Skeletal muscle tissue (tissue), 4 donors: ENCODE data around the gene KRT222. TPM values are rescaled to one million over a fixed set of nuclear protein-coding genes. Genes with fewer than 3 reads are reported as not detected.

ENCODE experiments used
- H3K27ac ChIP-seq: one replicate; pipeline ENCODE4 v1.7.0; 2013; ENCODE audit warnings: mild to moderate bottlenecking, low read depth, low read length, inconsistent platforms
- H3K27me3 ChIP-seq, 3 donors: one replicate each; pipeline ENCODE4 v1.7.0; 2013; ENCODE audit warnings: low read length in 3 of 3; ENCODE audit not compliant: control insufficient read depth in 3 of 3, insufficient read depth in 3 of 3
- H3K36me3 ChIP-seq, 3 donors: one replicate each; pipeline ENCODE4 v1.7.0; 2013; ENCODE audit warnings: low read length in 3 of 3; ENCODE audit not compliant: control insufficient read depth in 3 of 3, insufficient read depth in 3 of 3
- H3K4me1 ChIP-seq, 3 donors: one replicate each; pipeline ENCODE4 v1.7.0; 2013; ENCODE audit warnings: low read length in 3 of 3, mild to moderate bottlenecking in 3 of 3; ENCODE audit not compliant: control insufficient read depth in 3 of 3, insufficient read depth in 3 of 3
- H3K4me3 ChIP-seq, 3 donors: one replicate each; pipeline ENCODE4 v1.7.0; 2013; ENCODE audit warnings: low read length in 3 of 3
- H3K9ac ChIP-seq, 3 donors: one replicate each; pipeline ENCODE4 v1.7.0; 2013; ENCODE audit warnings: low read length in 3 of 3, mild to moderate bottlenecking in 3 of 3, moderate library complexity in 2 of 3, low read depth in 1 of 3
- H3K9me3 ChIP-seq, 3 donors: one replicate each; pipeline ENCODE4 v1.7.0; 2013; ENCODE audit warnings: low read length in 3 of 3; ENCODE audit not compliant: control insufficient read depth in 3 of 3
- total RNA-seq: library from RNA; depleted of rRNA; stranded (reverse); fragments of >200 nt; gene quantifications from one replicate; pipeline ENCODE4 v1.2.3, GENCODE V29; 2014
- donor health status: Osteomylitis.

Gene KRT222
- total RNA-seq, 1 donor from 2014 or later: 0.52 TPM

- no peak overlapping the region for H3K9ac ChIP-seq
- H3K27me3 ChIP-seq: peaks cover 0 to 5% (median 0%) of the 10 kb centered on the region in 3 donors
- H3K36me3 ChIP-seq: no peaks in the 10 kb centered on the region
- no peaks in the 10 kb centered on the region for H3K9me3 ChIP-seq
- no peak overlapping the region for H3K4me3 ChIP-seq
- peaks cover 0 to 6% (median 3%) of the 10 kb centered on the region in 3 donors for H3K4me1 ChIP-seq
- no peak overlapping the region for H3K27ac ChIP-seq
These were observed 31.0 kb upstream of the KRT222 start for GRCh38 chr17:40695874-40696472.

- Histone ChIP-seq H3K4me1 (no peaks in the 10 kb centered on the region), H3K36me3 (no peaks in the 10 kb centered on the region), H3K4me3 (no peak overlapping the region), H3K9ac (no peak overlapping the region), H3K27ac (no peak overlapping the region), H3K27me3 (peaks cover 0 to 5% (median 0%) of the 10 kb centered on the region in 3 donors), H3K9me3 (no peaks in the 10 kb centered on the region)
These were observed 29.6 kb upstream of the KRT222 start for GRCh38 chr17:40694584-40694983.

GRCh38 chr17:40687106-40687505 lies 22.1 kb upstream of the KRT222 start:
- Histone ChIP-seq H3K9me3 (no peaks in the 10 kb centered on the region), H3K27ac (no peak overlapping the region), H3K9ac (no peak overlapping the region), H3K36me3 (no peaks in the 10 kb centered on the region), H3K4me1 (no peaks in the 10 kb centered on the region), H3K4me3 (no peak overlapping the region), H3K27me3 (no peaks in the 10 kb centered on the region)

GRCh38 chr17:40686192-40686591 lies 21.2 kb upstream of the KRT222 start:
- H3K4me3 ChIP-seq: no peak overlapping the region
- no peak overlapping the region for H3K27ac ChIP-seq
- H3K9me3 ChIP-seq: no peaks in the 10 kb centered on the region
- peaks cover 0 to 3% (median 0%) of the 10 kb centered on the region in 3 donors for H3K27me3 ChIP-seq
- no peak overlapping the region for H3K9ac ChIP-seq
- no peaks in the 10 kb centered on the region for H3K36me3 ChIP-seq
- H3K4me1 ChIP-seq: no peaks in the 10 kb centered on the region

GRCh38 chr17:40680998-40681397 lies 16.0 kb upstream of the KRT222 start:
- Histone ChIP-seq H3K4me3 (no peak overlapping the region), H3K4me1 (no peaks in the 10 kb centered on the region), H3K36me3 (no peaks in the 10 kb centered on the region), H3K27ac (no peak overlapping the region), H3K27me3 (peaks cover 12 to 16% (median 15%) of the 10 kb centered on the region in 3 donors), H3K9ac (no peak overlapping the region), H3K9me3 (no peaks in the 10 kb centered on the region)

GRCh38 chr17:40679523-40679907 lies 14.5 kb upstream of the KRT222 start:
- Histone ChIP-seq H3K9me3 (no peaks in the 10 kb centered on the region), H3K9ac (no peak overlapping the region), H3K27ac (no peak overlapping the region), H3K4me1 (no peaks in the 10 kb centered on the region), H3K4me3 (no peak overlapping the region), H3K36me3 (no peaks in the 10 kb centered on the region), H3K27me3 (peaks cover 14 to 21% (median 17%) of the 10 kb centered on the region in 3 donors)

GRCh38 chr17:40678902-40679522 lies 14.0 kb upstream of the KRT222 start:
- no peak overlapping the region for H3K4me3 ChIP-seq
- no peaks in the 10 kb centered on the region for H3K36me3 ChIP-seq
- no peaks in the 10 kb centered on the region for H3K4me1 ChIP-seq
- no peak overlapping the region for H3K27ac ChIP-seq
- H3K9ac ChIP-seq: no peak overlapping the region
- H3K9me3 ChIP-seq: no peaks in the 10 kb centered on the region
- peaks cover 14 to 21% (median 17%) of the 10 kb centered on the region in 3 donors for H3K27me3 ChIP-seq

- Histone ChIP-seq H3K36me3 (no peaks in the 10 kb centered on the region), H3K27ac (no peak overlapping the region), H3K4me3 (no peak overlapping the region), H3K4me1 (peaks cover 0 to 4% (median 0%) of the 10 kb centered on the region in 3 donors), H3K27me3 (peaks cover 10 to 21% (median 17%) of the 10 kb centered on the region in 3 donors), H3K9ac (no peak overlapping the region), H3K9me3 (no peaks in the 10 kb centered on the region)
These were observed 10.9 kb upstream of the KRT222 start for GRCh38 chr17:40675905-40676304.

- H3K9ac ChIP-seq: no peak overlapping the region
- H3K4me3 ChIP-seq: no peak overlapping the region
- H3K4me1 ChIP-seq: peaks cover 0 to 4% (median 0%) of the 10 kb centered on the region in 3 donors
- no peak overlapping the region for H3K27ac ChIP-seq
- H3K27me3 ChIP-seq: peaks cover 10 to 16% (median 13%) of the 10 kb centered on the region in 3 donors
- no peaks in the 10 kb centered on the region for H3K36me3 ChIP-seq
- no peaks in the 10 kb centered on the region for H3K9me3 ChIP-seq
These were observed 7.7 kb upstream of the KRT222 start for GRCh38 chr17:40672654-40673053.

- Histone ChIP-seq H3K27ac (no peak overlapping the region), H3K36me3 (no peaks in the 10 kb centered on the region), H3K4me3 (no peak overlapping the region), H3K4me1 (peaks cover 0 to 4% (median 0%) of the 10 kb centered on the region in 3 donors), H3K27me3 (peaks cover 5 to 10% (median 6%) of the 10 kb centered on the region in 3 donors), H3K9ac (no peak overlapping the region), H3K9me3 (no peaks in the 10 kb centered on the region)
These were observed 6.3 kb upstream of the KRT222 start for GRCh38 chr17:40671282-40671681.
